GM21367 (cell line): ENCODE results near the gene R3HDM2.

Source experiments
- ATAC-seq: cut with Tn5 transposase; IDR thresholded peaks from one replicate; pipeline ENCODE4 v1.9.1; 2021; ENCODE audit not compliant: unreplicated experiment

Gene R3HDM2

DNA sequence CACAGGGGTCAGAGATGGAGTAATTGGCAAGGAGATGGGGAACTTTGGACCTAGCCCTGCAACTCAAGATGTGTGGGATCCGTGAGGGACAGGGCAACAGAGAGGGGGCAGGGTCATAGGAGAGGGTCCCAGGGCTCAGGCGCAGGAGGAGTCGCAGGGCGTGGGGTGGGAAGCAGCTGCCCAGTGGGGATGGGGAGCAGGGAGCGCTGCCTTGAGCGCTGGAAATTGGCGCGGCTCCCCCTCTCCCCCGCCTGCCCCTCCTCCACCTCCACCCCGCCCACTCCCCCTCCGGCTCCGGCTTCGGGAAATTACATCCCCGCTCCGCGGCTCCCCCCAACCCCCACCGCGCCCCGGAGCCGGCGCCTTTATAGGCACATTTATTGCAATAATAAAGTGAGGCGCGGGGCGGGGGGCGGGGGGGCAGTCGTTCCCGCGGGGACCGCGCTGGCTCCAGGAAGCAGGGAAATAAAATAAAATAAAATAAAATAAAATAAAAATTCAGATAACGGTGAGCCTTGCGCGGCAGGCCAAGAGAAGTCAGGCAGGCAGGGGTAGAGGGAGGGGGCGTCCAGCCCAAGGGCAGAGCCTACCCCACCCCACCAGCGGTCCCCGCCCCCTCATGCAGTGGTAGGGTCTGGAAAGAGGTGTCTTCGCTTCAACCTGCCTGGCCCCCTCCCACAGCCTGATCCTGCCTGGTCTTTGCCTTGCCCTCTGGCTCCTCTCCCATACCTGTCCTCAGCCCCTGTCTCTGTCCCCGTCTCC is 210.7 kb downstream of the R3HDM2 start:
- ATAC-seq: no peak

DNA sequence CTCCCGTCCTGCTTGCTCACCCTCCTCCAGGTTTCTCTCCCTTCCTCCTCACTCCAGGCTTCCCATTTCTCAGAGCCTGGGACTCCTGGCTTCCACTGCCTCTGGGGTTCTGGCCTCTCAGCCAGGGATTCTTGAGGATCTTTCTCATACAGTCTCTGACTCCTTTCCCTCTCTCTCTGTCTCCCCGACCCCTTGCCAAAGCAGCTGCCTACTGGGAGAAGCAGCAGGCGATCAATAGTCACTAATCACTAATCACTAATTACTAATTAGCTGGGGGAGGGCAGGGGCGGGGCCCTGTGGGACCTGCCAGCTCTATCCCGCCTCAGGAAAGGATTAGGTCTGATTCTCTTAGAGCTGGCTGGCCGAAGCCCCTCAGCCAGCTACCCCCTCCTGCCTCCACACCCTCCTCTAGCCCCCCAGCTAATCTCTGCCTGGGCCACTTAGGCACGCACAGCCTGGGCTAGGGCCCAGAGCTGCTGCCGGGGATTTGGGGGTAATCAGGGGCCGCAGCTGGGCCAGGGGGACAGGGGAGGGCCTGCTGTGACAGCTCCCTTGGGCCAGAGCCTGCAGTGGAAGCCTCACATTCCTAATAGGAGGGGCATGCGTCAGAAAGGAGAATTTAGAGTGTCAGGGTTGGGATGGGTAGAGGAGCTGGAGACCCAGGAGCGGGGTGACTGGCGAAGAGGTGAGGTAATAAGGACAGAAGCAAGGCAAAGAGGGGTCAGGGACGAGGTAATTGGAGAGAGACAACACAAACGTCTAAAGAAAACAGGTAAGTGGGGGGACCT is 211.4 kb downstream of the R3HDM2 start:
- ATAC-seq: no peak

DNA sequence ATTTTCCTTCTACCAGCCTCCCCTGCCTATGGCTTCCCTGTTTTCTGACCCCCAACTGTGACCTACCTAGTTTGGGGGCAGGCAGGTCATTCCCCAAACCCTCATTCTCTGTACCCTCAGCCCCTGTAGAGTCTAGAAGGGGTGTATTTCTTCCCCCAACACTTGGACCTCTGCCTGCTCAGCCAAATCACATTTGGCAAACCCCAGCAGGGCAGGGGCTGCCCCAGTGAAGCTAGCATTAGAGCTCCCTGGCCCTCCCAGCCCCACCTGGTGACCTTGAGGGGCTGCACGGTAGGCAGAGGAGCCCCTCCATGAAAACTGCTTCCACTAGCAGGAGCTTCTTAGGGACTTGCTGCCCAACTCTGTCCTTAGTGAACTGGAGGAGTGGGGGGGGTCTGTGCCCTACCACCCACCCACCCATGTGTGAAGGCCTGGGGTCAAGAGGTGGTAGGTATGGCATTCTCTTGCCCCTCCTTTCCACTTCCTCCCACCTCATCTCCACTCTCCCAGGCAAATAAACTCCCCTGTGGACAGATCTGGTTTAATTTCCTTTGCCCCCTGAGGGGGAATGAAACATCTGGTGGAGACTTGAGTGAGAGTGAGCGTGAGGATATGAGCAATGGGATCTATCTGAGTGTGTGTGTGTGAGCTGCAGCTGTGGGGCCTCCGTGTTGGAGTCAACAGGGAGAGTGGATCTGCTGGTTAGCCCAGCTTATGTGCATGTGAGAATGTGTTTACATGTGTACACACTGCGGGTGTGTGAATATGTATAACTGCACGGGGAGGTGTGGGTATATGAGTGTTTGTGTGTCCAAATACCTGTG is 212.6 kb downstream of the R3HDM2 start:
- no peak for ATAC-seq

DNA sequence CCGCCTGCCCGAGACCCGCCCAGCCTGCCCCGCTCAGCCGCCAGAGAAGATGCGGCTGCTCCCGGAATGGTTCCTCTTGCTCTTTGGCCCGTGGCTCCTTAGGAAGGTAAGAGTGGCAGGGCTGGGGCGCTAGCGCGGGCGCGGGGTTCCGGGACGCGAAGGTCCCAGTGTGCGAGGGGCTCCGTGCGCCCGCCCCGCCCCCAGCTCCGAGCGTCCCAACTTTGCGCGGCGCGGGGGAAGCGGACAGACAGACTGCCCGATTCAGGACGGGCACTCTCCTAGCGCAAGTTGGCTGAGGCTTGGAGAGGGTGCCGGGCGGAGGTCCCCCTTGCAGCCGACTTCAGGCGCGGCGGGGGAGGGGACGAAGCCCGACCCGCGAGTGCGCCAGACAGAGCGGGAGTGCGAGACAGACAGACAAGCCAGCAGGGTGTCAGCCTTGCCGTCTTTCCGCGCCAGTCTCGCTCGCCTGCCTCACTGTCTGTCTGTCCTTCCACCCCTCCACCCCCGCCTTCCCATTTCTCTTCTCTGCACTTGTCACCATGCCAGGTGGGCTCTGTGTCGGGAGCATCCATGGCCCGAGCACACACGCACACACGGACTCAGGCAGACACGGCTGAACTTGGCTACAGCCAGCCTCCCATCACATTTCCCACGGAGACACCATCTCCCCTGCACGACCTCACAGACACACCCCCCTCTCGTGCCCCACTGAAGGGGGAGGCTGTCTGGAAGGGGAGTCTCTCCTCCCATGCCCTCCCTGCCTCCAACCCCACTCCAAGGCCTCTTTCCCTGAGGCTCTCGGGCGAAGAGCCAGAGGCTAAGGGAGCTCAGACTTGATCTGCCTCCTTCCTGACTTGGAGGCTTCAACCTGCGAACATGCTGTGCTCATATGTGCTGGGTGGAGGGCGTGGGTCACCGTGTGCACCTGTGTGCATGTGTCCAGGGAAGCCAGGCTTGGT is 213.6 kb downstream of the R3HDM2 start:
- ATAC-seq: no peak

DNA sequence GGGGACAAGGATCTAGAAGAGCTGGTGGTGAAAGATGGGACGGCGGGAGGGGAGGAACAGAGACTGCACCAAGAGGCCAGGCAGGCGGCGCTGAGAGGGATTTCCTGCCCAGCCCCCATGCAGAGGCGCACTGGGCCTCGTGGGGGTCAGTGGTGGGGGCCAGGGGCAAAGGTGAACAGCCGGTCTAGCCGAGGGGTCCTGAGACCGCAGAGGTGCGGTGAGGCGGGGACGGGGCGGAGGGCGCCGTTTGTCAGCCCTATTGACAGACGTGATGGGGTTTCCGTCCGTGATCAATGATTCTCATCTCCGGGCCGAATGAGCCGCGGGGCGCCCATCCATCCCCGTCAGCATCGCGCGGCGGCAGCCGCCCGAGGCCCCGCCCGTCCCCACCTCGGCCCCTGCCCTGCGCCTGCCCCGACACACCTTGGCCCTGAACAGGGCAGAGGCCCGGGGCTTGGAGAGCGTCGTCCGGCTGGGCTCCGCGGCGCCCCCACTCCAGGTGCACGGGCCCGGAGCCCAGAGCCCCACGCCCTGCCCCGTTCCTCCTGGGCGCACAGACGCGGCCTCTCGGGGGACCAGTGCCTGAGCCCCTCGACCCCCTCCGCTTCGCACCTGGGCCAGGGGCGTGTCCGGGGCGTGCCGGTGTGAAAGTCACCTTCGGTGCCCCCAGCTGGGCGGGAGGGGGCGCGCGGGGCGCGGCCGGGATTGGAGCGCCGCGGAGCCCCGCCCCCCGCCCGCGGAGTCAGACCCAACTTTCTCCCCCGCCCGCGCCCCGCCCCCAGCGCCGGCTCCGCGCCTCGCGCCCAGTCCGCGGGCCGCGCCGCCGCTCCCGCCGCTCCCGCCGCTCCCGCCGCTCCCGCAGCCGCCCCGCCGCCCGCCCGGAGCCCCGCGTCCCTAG is 214.6 kb downstream of the R3HDM2 start, which contains the start of gene NXPH4:
Gene NXPH4, plus strand, starts transcription at position 781 of the 898 bp plus-strand sequence. CDS start 176 bp downstream, outside the sequence.
- no peak for ATAC-seq

DNA sequence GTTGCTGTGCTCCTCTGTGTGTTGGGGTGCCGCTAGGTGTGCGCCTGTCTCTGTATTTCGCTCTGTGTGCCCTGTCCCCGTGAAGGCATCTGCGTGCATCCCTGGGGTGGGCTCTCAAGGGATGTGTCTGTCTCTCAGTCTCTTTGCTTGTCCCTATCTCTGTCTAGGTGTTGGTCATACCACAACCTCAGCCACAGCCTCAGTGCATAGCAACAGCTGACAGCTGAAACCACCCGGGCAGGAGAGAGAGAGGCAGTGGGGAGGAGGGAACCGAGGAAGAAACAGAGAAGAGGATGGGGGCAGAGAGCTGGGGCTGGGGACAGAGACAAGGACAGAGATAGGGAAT is 215.2 kb downstream of the R3HDM2 start:
- no peak for ATAC-seq

DNA sequence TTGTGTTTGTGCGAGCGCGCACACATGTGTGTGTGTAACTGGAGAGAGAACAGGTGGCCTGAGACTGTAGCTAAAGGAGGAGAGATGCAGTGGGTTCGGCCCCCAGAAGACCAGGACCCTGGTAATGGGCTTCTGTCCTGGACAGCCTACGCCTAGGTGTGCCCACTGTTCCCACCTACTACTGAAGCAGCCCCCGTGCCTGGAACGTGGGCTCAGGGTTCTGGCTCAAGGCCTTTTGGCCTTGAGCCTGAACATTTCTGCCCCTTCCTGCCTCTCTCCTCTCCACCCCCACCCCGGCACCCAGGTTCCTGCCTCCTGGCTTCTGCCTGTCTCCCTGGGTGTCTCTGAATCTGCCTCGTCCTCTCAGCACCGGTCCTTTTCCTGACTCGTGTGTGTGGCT is 215.8 kb downstream of the R3HDM2 start:
- ATAC-seq: no peak

DNA sequence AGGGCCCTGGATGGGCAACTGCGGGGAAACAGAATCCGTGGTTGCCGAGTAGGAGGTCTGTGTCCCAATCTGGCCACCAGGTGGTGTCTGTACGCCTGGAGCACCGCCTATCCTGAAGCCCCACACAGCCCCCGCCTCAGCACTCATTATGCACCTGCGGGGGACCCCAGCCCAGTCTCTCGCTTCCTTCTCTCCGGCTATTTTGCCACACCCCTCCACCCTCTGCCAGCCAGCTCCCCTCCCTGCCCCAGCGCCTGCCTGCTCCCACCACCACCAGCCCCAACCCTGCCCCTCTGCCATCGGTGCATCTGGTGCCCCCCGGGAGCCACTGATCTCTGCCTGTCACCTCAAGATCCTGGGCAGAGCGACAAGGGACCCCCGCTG is 216.5 kb downstream of the R3HDM2 start:
- no peak for ATAC-seq

DNA sequence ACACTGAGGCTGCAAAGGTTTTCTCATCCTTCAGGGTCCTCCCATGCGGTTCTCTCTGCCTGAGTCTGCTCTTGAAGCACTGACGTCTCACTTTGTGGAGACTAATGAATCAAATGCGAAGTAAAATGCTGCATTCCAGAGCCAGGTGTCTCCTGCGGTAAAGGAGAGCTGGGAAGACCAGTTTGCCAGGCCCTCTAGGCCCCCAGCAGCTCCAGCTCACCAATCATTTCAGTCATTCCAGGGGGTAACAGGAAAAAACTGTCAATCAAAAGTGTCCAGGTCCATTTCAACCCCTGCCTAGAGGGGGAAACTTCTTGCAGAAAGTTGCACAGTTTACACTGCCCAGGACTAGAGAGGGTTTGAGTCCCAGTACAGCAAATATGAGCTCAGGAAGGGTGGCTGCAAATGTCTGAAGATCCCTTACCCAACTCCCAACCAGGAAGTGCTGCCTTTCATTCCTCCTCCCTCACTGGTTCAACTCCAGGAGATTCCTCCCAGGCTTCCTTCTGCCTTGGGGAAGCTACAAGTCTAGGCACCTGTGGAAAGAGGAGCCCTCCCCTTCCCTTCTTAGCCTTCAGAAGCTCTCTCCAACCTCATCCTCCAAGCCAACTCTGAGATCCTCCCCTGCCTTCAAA is 217.0 kb downstream of the R3HDM2 start:
- no peak for ATAC-seq

DNA sequence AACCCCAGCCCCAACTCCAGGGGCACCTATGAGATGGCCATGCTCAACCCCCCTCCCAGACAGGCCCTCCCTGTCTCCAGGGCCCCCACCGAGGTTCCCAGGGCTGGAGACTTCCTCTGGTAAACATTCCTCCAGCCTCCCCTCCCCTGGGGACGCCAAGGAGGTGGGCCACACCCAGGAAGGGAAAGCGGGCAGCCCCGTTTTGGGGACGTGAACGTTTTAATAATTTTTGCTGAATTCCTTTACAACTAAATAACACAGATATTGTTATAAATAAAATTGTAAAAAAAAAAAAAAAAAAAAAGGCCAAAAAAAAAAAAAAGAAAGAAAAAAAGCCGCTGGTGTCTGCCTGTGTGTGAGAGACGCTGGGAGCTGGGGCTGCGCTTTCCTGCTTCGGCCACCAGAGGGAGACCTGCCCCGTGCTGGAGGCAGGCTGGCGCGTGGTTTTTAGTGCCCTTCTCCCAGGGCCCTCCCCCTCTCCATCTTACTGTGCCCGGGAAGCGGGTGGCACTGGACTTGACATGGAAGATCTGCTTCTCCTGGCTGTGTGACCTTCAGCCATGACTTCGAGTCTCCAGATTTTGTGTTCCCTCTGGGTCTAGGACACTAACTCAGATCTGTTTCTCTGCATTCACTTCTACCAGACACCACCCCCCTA is 217.7 kb downstream of the R3HDM2 start:
- no peak for ATAC-seq

DNA sequence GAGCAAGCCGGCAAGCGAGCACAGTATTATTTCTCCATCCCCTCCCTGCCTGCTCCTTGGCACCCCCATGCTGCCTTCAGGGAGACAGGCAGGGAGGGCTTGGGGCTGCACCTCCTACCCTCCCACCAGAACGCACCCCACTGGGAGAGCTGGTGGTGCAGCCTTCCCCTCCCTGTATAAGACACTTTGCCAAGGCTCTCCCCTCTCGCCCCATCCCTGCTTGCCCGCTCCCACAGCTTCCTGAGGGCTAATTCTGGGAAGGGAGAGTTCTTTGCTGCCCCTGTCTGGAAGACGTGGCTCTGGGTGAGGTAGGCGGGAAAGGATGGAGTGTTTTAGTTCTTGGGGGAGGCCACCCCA is 218.2 kb downstream of the R3HDM2 start:
- no peak for ATAC-seq

DNA sequence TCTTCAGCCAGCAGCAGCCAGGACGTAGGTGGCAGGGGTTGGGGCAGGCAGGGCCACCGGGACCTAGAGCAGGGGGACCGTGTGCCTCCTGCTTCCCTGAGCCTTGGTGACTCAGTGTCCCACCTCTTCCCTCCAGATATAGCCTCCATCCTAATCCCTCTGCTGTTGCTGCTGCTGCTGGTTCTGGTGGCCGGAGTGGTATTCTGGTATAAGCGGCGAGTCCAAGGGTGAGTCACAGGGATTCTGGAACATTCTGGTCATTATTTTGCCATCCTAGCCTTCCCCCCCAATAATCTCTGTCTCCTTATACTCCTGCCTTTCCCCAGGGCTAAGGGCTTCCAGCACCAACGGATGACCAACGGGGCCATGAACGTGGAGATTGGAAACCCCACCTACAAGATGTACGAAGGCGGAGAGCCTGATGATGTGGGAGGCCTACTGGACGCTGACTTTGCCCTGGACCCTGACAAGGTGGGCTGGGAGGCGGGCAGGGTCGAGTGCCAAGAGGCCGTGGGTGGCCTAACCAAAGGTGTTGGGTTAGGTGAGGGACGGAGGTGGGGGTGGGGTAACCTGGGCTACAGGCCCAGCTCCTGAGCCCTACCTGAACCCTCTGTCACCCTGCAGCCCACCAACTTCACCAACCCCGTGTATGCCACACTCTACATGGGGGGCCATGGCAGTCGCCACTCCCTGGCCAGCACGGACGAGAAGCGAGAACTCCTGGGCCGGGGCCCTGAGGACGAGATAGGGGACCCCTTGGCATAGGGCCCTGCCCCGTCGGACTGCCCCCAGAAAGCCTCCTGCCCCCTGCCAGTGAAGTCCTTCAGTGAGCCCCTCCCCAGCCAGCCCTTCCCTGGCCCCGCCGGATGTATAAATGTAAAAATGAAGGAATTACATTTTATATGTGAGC is 218.8 kb downstream of the R3HDM2 start:
- no peak for ATAC-seq

DNA sequence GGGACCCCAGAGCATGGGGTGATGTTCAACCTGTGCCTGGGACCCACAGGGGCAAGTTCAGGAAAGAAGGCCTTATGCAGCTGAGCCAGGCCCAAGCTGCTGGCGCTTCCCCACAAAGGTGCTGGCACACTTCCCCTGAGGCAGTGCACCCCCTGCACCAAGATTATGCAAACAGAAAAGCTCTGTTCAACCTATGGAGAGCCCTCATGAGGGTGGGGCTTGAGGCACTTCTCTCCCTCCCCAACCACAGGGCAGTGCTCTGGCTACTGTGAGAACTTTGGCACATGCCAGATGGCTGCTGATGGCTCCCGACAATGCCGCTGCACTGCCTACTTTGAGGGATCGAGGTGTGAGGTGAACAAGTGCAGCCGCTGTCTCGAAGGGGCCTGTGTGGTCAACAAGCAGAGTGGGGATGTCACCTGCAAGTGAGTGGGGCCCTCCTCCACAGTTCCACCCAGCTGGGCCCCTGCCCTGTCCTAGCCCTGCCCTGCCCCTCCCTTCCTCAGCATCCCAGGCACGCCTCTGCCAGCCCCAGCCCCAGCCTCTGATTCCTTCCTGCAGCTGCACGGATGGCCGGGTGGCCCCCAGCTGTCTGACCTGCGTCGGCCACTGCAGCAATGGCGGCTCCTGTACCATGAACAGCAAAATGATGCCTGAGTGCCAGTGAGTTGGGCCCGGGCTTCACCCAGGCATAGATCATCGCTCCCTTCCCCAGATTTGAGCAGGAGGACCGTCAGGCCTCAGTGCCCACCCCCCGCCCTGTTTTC is 219.7 kb downstream of the R3HDM2 start:
- ATAC-seq: no peak

DNA sequence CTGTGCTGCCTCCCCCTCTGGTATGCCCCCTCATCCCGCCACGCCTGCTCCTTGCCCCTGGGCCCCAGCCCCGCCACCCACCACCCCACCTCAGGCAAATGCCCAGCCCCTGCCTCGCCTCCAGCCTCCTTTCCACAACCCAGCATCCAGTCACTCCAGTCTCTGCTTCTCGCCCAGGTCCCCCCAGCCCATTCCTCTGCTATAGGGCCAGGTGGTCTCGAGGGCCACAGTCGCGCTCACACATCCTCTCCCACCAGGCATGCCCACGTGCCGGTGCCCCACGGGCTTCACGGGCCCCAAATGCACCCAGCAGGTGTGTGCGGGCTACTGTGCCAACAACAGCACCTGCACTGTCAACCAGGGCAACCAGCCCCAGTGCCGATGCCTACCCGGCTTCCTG is 220.4 kb downstream of the R3HDM2 start:
- ATAC-seq: no peak

DNA sequence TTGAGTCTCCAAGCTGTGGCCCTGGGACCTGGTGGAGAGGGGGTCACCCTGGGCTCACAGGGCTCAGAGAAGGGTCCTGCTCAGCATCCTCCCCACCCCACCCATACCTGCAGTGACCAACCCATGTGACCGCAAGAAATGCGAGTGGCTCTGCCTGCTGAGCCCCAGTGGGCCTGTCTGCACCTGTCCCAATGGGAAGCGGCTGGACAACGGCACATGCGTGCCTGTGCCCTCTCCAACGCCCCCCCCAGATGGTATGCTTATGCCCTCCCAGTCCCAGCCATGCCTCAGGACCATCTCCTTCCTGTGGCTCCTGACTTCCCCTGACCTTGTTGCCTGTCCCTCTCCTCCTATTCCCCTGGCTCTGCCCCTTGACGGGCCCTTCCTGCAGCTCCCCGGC is 220.9 kb downstream of the R3HDM2 start:
- no peak for ATAC-seq

DNA sequence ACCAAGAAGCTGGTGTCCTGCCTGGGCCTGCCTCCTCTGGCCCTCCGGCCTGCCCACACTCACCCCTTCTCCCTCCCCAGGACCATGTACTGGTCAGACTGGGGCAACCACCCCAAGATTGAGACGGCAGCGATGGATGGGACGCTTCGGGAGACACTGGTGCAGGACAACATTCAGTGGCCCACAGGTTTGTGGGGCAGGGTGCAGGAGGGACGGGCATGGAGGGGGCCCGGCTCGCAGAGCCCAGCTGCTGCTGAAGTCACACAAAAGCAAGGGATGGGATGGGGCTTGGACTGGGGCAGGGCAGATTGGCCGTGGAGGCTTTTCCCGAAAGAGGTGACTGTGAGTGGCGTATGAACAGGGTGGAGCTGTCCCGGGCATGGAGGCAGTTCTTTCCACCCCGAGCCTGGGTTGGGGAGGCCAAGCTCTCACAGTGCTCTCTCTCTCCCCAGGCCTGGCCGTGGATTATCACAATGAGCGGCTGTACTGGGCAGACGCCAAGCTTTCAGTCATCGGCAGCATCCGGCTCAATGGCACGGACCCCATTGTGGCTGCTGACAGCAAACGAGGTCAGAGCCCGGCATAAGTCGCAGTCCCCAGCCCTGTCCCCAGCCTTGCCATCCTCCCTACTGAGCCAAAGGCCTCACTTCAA is 222.1 kb downstream of the R3HDM2 start:
- no peak for ATAC-seq
